Epithelial cell of esophagus (primary cell): Measurements from ENCODE around the gene PFN4.

Source experiments
- DNase-seq: peaks from one replicate; pipeline ENCODE4 v3.0.0; 2010; ENCODE audit warnings: low read depth
- H3K4me3 ChIP-seq: 2 replicates; pipeline ENCODE4 v1.5.1; 2011; ENCODE audit warnings: mild to moderate bottlenecking, low read length, control low read depth
- TF ChIP-seq, protein P1 (sequence below): IDR thresholded peaks from 2 replicates; pipeline ENCODE4 v1.5.1; 2011; ENCODE audit warnings: low read depth, mild to moderate bottlenecking, low read length, control low read depth, inconsistent platforms; ENCODE audit not compliant: insufficient read depth; ENCODE audit errors: missing control alignments

Gene PFN4

DNA sequence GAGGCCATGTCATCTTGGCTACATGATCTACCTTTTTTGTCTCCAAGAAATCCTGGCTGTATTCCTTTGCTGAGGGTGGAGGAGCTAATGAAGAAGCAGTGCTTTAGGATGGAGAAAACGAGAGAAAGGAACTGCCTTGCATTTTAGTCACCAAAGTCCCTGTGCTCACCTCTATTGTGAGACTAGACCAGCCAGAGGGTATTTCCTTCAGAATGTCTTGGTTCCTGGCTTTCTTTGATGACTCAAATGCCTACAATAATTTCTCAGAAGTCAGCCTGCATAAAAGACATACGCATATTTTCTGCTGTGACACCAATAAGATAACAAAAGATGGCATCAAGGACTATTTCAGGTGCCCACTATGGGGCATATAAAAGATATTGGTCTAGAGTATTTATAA, 57.8 kb downstream of the PFN4 start:
- TF ChIP-seq, protein P1, sequence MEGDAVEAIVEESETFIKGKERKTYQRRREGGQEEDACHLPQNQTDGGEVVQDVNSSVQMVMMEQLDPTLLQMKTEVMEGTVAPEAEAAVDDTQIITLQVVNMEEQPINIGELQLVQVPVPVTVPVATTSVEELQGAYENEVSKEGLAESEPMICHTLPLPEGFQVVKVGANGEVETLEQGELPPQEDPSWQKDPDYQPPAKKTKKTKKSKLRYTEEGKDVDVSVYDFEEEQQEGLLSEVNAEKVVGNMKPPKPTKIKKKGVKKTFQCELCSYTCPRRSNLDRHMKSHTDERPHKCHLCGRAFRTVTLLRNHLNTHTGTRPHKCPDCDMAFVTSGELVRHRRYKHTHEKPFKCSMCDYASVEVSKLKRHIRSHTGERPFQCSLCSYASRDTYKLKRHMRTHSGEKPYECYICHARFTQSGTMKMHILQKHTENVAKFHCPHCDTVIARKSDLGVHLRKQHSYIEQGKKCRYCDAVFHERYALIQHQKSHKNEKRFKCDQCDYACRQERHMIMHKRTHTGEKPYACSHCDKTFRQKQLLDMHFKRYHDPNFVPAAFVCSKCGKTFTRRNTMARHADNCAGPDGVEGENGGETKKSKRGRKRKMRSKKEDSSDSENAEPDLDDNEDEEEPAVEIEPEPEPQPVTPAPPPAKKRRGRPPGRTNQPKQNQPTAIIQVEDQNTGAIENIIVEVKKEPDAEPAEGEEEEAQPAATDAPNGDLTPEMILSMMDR, result no peak
- DNase-seq, result no peak
- H3K4me3 ChIP-seq, result no peak overlapping the region
